Thyroid gland (tissue), 4 donors: ENCODE results near the gene TARS2. TPM values are rescaled to one million over a fixed set of nuclear protein-coding genes. Genes with fewer than 3 reads are reported as not detected.
A peak's percentile ranks its signal among the peaks of the same experiment; 100 is the strongest.

Experiments used
- DNase-seq, 2 donors: peaks; one replicate each; pipeline ENCODE4 v3.0.0-alpha.2; 2019
- H3K27ac ChIP-seq, 3 donors: fragments of 200-600 bp; sonication (generic); 1 replicate in 2 of 3; 2 replicates in 1 of 3; pipeline ENCODE4 v1.5.1; 2016 to 2019; ENCODE audit warnings: mild to moderate bottlenecking in 1 of 3, moderate library complexity in 1 of 3
- H3K27me3 ChIP-seq: fragments of 200-600 bp; sonication (generic); one replicate; pipeline ENCODE4 v1.5.1; 2019
- H3K36me3 ChIP-seq, 2 donors: fragments of 200-600 bp; sonication (generic); one replicate each; pipeline ENCODE4 v1.5.1; 2016 to 2019
- H3K4me1 ChIP-seq, 2 donors: fragments of 200-600 bp; sonication (generic); one replicate each; pipeline ENCODE4 v1.5.1; 2017 to 2019
- H3K4me3 ChIP-seq, 3 donors: fragments of 200-600 bp; sonication (generic); replicated peaks in 1 of 3; 1 replicate in 2 of 3; 2 replicates in 1 of 3; pipeline ENCODE4 v1.5.1; 2016; ENCODE audit warnings: mild to moderate bottlenecking in 1 of 3
- H3K9me3 ChIP-seq: fragments of 200-600 bp; sonication (generic); one replicate; pipeline ENCODE4 v1.5.1; 2017
- POLR2A ChIP-seq, 2 donors: fragments of 450-650 bp; IDR thresholded peaks; one replicate each; pipeline ENCODE4 v1.6.1; 2017; ENCODE audit warnings: antibody characterized with exemption in 2 of 2, mild to moderate bottlenecking in 2 of 2, moderate library complexity in 1 of 2
- WGBS, 2 donors: methylation state at CpG; one replicate each; pipeline ENCODE4 v1.1.5; 2017; 5-methylcytosine and 5-hydroxymethylcytosine counted together
- intact Hi-C: fragments of 100-400 bp; cut with DNase I; formaldehyde crosslinking; loops from one replicate; pipeline ENCODE4 v1.15.1; 2023
- total RNA-seq, 4 donors: library from RNA; depleted of rRNA; stranded (reverse); fragments of >200 nt; gene quantifications; one replicate each; pipeline ENCODE4 v1.2.3, GENCODE V29; 2016
- TF ChIP-seq, protein P1 (sequence below), 6 experiments: fragments of 200-600 bp in 3 of 6; fragments of 450-650 bp in 3 of 6; sonication (generic) in 3 of 6; IDR thresholded peaks; one replicate each; pipeline ENCODE4 v1.5.1; 2016 to 2019; ENCODE audit warnings: antibody characterized with exemption in 6 of 6, mild to moderate bottlenecking in 2 of 6, inconsistent platforms in 1 of 6, moderate library complexity in 1 of 6

Gene TARS2
- total RNA-seq = 10 to 100 TPM; 13.8 to 18.2 (median 14.8) TPM

GRCh38 chr1:150486966-150487762 lies at the start of gene TARS2:
Gene TARS2 (plus strand): TSS chr1:150487419. CDS start chr1:150487451, 32 bp downstream.
- Histone ChIP-seq H3K27me3 (no peaks in the 10 kb centered on the region), H3K27ac (peak within 1 kb of the TSS; percentile 49 to 74 (median 50)), H3K36me3 (peaks cover 7 to 16% of the 10 kb centered on the region in 2 donors), H3K4me3 (peak within 1 kb of the TSS; percentile 7 to 90 (median 81)), H3K4me1 (peaks cover 6 to 7% of the 10 kb centered on the region in 2 donors), H3K9me3 (no peaks in the 10 kb centered on the region)
- peak in 1 of 2 donors; percentile 66 for TF ChIP-seq POLR2A (IDR thresholded peaks at IDR 0.05)
- TF ChIP-seq, protein P1, sequence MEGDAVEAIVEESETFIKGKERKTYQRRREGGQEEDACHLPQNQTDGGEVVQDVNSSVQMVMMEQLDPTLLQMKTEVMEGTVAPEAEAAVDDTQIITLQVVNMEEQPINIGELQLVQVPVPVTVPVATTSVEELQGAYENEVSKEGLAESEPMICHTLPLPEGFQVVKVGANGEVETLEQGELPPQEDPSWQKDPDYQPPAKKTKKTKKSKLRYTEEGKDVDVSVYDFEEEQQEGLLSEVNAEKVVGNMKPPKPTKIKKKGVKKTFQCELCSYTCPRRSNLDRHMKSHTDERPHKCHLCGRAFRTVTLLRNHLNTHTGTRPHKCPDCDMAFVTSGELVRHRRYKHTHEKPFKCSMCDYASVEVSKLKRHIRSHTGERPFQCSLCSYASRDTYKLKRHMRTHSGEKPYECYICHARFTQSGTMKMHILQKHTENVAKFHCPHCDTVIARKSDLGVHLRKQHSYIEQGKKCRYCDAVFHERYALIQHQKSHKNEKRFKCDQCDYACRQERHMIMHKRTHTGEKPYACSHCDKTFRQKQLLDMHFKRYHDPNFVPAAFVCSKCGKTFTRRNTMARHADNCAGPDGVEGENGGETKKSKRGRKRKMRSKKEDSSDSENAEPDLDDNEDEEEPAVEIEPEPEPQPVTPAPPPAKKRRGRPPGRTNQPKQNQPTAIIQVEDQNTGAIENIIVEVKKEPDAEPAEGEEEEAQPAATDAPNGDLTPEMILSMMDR (IDR thresholded peaks at IDR 0.05) = peak in 4 of 6 experiments; percentile 27 to 43 (median 39)
- WGBS, 2 donors = 0 to 1% methylated on average over 30 of the region's 30 CpGs
- intact Hi-C loops = no loop called here
- peak; percentile 95 for DNase-seq

DNA sequence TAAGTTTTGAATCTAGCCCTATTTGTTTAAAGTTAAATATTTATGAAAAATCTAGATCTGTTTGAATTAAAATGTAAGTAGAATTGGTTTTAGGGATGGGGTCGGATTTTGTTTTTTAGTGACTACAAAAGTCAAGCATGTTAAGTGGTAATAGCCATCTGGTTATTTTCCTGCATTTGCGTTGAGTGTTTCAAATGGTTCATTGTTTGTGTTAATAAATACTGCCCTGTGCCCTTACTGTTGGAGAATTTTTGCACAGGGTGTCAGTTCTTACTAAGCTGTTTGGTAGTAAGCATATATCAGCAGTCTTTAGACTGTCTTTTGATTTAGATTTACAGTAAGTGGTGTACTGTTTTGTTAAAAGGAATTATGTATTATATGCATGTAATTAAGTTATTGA lies 46.1 kb upstream of the TARS2 start:
- H3K9me3 ChIP-seq = no peaks in the 10 kb centered on the region
- intact Hi-C loops = no loop called here
- DNase-seq = no peak
- 94% methylated on average over 2 of the region's 2 CpGs for WGBS, 2 donors
- H3K27ac ChIP-seq = no peak overlapping the region
- TF ChIP-seq, protein P1 (IDR thresholded peaks at IDR 0.05) = no peak
- no peak overlapping the region for H3K4me3 ChIP-seq
- H3K4me1 ChIP-seq = no peaks in the 10 kb centered on the region
- no peaks in the 10 kb centered on the region for H3K27me3 ChIP-seq
- H3K36me3 ChIP-seq = peaks cover 5 to 8% of the 10 kb centered on the region in 2 donors

DNA sequence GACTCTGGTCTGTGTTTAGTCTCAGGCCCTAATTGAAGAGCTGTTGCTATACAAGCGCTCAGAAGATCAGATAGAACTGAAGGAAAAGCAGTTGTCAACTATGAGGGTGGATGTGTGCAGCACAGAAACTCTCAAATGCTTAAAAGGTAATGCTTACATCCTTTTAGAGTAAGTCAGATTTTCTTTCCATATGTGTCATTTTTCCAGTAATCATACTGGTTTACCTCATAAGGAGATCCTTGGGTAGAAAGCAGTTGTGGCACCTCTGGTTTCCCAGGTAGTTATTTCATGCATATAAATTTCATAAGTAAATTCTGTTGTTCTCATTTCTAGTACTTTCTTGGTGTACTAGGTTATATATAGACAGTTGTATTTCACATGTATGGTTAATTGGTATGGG lies 43.0 kb upstream of the TARS2 start:
- DNase-seq = no peak
- WGBS, 2 donors = 92 to 96% methylated on average over 1 of the region's 1 CpG
- TF ChIP-seq POLR2A (IDR thresholded peaks at IDR 0.05) = no peak
- TF ChIP-seq, protein P1 (IDR thresholded peaks at IDR 0.05) = no peak
- Histone ChIP-seq H3K9me3 (no peaks in the 10 kb centered on the region), H3K27me3 (no peaks in the 10 kb centered on the region), H3K4me3 (no peak overlapping the region), H3K4me1 (no peaks in the 10 kb centered on the region), H3K27ac (no peak overlapping the region), H3K36me3 (peaks cover 8 to 26% of the 10 kb centered on the region in 2 donors)
- intact Hi-C loops = no loop called here

- intact Hi-C loops = no loop called here
- WGBS, 2 donors = 92 to 95% methylated on average over 4 of the region's 4 CpGs
- no peaks in the 10 kb centered on the region for H3K9me3 ChIP-seq
- H3K27me3 ChIP-seq = no peaks in the 10 kb centered on the region
- TF ChIP-seq, protein P1 (IDR thresholded peaks at IDR 0.05) = no peak
- no peak for TF ChIP-seq POLR2A (IDR thresholded peaks at IDR 0.05)
- no peak overlapping the region for H3K4me3 ChIP-seq
- no peak overlapping the region for H3K27ac ChIP-seq
- no peak for DNase-seq
- peaks cover 10 to 14% of the 10 kb centered on the region in 2 donors for H3K36me3 ChIP-seq
- H3K4me1 ChIP-seq = peaks cover 25 to 31% of the 10 kb centered on the region in 2 donors
These were observed 31.0 kb upstream of the TARS2 start for GRCh38 chr1:150456146-150456647.

DNA sequence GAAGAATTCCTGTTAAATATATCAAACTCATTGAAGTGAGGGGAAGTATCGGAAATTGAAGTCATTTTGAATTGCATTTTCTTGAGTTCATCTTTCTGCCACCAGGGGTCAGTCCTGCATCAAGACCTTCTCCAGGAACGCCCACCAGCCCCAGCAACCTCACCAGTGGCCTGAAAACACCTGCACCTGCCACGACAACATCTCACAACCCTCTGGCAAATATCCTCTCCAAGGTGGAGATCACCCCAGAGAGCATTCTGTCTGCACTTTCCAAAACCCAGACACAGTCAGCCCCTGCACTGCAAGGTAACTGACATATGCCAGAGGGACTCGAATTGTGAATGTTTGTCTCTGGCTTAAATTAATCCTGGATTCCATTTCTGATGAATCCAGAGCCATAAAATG lies 22.8 kb upstream of the TARS2 start:
- Histone ChIP-seq H3K36me3 (peaks cover 0 to 21% of the 10 kb centered on the region in 2 donors), H3K4me1 (peaks cover 9 to 14% of the 10 kb centered on the region in 2 donors)
- WGBS, 2 donors = 41 to 44% methylated on average over 4 of the region's 4 CpGs

More for the DNA sequence above, 22.8 kb upstream of the TARS2 start:
- intact Hi-C loops = loop anchor here (2.0 to 10.0 kb wide), 2 partner anchors 68 to 100 kb away; partner anchors contain the start of gene RPRD2
- DNase-seq = peak; percentile 63
- H3K27ac ChIP-seq = no peak overlapping the region
- H3K9me3 ChIP-seq = no peaks in the 10 kb centered on the region
- TF ChIP-seq POLR2A (IDR thresholded peaks at IDR 0.05) = no peak
- TF ChIP-seq, protein P1 (IDR thresholded peaks at IDR 0.05) = peak; percentile 43 to 81 (median 65)
- H3K27me3 ChIP-seq = no peaks in the 10 kb centered on the region
- no peak overlapping the region for H3K4me3 ChIP-seq
